Bone marrow (tissue), 2 donors: ENCODE measurements around the gene SMC1A.
"Not testable (repeated sequence)": the region's sequence is repeated elsewhere in the genome, so short reads cannot be mapped to it uniquely, and the experiment has no call there.

ENCODE experiments used
- DNase-seq, 2 donors: peaks; one replicate each; lab custom pipeline; 2025; lab: John Stamatoyannopoulos, UW

The SMC1A gene

DNA sequence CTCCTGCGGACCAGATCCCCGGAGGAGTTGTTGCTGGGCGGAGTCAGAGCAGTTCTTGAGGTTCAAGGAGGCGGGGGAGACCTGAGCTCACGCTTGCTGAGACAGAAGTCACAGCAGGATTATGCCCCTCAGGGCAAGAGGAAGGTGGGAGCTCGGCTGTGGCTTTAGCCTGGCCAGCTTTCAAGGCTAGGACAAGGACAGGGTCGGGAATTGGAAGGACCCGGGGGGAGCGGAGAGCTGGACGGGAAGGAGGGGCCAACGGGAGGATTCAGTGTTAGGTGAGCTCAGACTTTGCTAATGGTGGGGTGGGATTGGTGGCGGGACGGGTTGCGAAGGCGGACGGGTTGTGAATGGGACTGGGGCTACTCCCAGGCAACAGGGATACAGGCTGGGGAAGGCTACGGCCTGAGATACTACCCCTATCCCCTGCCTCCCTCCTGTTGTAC is 430 bp upstream of the SMC1A start, which contains the start of gene RIBC1:
TSS of gene RIBC1 (plus strand) at position 13 of the 446 bp plus-strand sequence. CDS start 3,404 bp downstream, outside the sequence.
- no peak for DNase-seq

DNA sequence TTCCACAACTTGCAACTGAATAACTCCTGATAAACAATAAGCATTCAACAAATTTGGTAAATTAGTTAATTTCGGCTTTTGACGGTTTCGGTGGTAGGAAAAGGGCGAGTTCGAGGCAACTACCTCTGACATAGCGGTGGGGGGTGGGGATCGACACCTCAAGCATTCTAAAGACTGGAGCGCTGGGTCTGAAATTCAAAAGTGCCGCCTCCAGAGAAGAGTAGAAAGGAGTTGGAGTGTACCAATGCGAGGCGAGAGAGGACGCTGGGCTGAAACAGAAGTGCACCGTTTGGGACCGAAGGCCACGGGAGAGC is 725 bp downstream of the SMC1A start:
- DNase-seq, result no peak

DNA sequence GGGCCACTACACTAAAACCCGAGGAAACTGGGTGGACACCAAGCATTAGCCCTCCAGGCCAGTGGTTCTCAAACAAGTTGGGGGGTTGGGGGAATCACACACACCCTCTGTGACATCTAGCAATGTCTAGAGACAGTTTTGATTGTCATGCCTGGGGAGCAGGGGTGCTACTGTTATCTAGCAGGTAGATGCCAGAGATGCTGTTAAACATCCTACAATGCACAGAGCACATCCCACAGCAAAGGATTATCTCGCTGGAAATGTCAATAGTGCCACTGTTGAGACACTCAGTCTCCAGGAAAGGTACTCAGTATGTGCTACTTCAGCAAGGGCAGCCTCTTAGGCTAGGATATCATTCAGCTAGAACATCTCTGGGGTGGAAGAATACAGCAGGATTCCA is 1.3 kb downstream of the SMC1A start:
- DNase-seq, result no peak

DNA sequence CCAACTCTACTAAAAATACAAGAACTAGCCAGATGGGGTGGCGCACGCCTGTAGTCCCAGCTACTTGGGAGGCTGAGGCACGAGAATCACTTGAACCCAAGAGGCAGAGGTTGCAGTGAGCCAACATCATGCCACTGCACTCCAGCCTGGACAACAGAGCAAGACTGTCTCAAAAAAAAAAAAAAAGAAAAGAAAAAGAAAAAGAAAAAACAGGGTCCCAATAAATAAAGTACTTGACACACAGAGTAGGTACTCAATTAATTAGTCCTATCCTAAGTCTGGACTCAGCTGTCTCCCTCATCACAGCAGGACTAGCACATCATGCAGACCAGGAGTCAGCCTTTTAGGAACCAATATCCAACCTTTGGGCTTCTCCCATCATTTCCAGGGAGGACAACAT is 2.1 kb downstream of the SMC1A start:
- DNase-seq, result not testable (repeated sequence)

DNA sequence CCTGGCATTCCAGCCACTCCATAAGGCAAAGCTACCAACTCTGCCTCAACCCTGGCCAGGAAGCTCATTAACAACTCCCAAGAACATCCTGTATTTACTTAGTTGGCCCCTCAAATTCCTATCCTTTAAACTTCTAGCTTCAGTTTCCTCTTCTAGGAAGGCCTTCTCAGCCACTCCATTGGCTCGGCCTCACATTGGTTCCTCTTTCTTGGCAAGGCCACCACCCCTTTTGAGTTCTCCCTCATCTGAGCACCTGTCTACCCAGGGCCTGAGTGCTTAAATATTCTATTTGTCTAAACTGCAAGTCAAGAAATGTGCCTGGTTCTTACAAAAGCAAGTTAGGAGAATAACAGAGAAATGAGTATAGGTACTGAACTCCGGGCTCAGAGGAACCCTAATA is 10.0 kb downstream of the SMC1A start:
- DNase-seq, result no peak

DNA sequence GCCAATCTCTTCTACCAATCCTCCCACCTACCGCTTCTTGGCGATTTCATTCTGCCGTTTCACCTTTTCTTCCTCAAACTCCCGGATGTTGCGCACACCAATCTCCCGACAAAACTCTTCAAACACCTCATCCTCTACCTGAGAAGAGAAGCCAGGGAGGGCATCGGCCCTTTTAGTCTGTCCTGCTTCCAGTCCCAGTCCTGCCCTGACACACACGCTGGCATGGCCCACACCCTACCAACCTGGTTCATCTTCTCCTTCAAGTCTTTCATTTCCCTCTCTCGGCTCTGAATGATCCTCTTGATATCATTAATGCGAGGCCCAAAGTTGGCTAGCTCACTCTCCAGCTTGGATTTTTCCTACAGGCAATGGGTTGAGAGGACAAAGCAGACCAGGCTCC is 18.9 kb downstream of the SMC1A start:
- DNase-seq, result no peak

DNA sequence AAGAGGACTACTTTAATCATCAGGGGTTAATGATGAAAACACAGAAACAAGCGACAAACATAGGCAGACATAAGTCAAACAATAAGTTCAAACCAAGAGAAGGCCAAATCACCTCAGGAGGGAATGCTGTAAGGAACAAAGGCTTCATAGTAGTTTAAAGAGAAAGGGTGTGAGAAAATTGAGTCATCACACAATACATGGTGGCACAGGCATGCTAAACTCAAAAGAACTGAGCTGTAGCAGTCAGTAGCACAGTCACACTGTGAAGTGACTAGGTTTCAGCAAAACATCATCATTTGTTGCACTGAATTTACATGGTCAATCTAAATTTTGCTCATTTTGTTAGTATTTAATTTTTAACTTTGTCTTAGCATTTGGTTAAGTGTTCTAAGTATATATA is 24.2 kb downstream of the SMC1A start:
- no peak for DNase-seq

DNA sequence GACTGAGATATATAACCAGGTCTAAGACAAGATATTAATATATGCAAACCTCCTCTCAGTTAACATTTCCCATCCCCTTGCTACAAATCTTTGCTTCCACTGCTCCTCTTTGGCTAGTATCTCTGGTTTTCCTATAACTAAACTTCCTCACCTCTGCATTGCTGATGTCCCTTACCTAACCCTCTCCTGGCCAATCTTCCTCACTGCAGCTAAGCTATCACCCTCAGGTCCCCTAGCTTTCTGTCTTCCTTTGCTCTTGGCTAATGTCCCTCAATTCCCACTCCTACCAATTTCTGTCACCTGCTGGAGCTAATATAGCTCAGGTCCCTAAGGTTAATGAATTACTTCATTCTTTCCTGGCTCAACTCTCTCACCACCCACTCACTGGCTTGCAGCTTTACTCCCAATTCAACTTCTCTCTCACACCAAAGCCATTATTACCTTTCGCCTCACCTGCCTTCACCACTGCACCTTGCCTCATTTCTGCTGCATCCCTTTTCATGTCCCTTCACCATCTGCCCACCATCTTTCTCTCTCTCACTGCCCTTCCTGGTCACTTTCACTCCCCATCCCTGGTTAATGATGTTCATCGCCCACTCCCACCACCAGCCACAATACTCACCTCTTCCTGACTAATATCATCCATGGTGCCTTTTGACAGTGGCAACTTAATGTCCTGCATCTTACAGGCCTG is 26.7 kb downstream of the SMC1A start:
- DNase-seq, result no peak

DNA sequence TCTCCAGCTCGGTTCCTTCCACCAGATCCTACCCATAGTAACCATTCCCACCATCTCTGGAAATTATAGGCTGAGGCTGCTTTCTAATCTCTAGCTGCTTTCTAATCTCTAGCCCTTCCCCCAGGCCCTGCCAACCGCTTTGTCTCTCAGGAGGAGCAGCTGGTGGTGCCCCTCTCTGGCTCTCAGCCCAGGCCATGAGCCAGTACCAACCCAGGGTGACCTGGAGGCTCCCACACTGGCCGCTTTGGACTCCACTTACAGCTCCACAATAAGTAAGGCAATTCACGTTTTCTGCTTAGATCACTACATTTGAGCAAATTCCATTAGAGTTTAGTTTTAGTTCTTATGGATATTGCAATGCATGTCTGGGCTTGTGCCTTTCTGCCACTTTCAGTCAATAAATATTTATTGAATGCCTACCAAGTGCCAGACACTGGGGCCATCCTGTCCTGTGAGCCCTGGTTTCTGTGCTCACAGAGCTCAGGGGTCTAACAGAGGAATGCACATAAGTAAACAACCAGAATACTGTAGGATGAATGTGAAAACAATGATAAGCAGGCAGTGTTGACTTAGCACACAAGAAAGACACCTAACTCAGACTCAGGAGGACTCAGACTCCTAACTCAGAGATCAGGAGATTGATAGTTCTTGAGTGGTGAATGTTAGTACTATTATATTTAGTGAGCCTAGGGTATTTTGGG is 38.9 kb downstream of the SMC1A start:
- DNase-seq, result no peak

DNA sequence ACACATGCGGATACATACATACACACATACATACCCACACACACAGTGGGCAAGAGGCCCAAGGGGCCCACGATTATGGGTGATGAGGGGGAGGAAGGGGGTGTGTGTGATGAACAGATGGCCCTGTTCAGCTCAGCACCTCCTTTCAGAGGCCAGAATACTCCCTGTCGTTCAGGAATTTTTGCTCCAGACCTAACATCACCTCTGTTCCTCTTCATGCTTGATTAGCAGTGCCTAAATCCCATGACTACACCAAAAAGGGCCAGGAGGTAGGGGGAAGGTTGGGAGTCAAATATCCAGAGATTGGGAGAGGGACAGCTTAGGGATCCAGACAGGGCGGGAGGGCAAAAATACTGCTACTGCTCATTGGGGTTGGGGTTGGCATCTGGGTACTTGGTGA is 42.7 kb downstream of the SMC1A start:
- DNase-seq, result no peak

DNA sequence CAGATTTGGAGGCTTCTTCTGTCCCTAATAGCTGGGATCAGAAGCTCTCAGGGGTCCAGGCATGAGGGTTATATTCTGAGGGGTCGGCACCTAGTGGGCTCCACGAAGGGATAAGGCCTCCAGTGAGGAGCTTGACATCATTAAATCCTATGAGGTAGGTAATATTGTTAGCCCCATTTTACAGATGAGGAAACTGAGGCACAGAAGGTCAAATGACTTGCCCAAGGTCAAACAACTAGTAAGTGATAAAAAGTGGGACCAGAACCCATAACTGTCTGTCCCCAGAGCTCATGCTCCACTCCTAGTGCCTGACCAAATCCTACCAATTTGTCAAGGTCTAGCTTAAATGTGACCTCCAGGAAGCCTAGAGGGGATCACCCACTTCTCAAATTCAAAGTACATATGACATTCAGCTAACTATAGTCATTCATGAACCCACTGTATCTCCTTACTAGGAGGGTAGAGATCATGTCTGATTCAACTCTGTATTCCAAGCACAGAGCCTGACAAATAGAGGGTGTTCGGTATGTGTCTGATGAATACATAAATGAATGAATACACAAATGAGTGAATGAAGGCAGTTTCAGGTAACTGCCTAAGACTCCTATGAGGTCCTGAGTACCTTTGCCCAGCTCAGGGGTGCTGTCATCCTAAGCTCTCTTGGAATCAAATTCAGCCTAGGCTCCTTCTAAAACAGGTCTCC is 43.3 kb downstream of the SMC1A start:
- no peak for DNase-seq

DNA sequence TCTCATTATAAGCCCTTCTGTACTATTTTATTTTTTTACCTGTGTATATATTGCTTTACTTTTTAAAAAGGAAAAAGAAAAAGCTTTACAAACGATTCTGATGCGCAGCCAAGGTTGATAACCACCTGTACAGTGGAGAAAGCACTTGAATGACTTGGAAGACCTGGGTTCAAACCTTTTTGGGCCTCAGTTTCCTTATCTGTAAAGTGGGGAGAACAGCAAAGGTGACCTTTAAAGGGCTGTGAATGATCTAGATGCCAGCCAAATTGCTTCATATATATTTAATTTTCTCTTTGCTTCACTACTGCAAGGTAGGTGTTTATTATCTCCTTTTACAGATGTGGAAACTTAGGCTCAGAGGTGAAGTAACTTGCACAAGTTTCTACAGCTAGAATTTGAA is 45.0 kb downstream of the SMC1A start:
- no peak for DNase-seq

DNA sequence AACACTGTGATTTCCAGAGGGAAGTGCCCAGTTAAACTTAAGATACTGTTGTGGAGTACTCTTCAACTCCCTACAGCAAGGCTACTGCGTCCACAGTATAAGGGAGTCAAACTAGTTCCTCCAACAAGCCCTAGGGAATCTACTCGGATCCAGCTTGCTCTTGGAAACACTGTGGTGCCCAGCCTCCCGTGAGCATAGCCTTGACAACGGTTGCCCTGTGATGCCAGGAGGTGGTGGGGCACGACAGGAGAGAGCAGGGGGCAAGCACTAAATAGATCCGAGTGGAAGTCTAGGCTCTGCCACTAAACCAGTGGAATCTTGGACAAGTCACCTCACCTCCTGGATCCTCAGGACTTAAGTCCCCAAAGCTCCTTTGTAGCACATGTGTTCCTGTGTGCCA is 45.6 kb downstream of the SMC1A start:
- no peak for DNase-seq

DNA sequence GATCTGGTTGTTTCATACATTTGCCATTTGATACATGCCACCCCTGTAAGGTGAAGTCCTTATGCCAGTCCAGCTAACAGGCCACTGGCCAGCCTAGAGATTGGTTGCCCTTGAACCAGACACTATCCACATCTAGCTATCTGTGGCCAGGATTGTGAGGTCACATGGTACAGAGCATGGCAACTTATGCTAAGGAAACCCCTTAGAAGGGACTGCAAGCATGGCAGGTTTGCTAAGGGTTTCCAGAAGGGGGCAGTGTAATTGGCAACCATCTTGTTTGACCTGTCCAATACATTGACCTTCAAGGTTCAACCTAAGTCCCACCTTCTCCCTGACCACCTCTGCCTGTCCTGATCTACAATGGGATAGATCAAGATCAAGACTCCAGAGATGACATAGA is 47.5 kb downstream of the SMC1A start:
- no peak for DNase-seq

DNA sequence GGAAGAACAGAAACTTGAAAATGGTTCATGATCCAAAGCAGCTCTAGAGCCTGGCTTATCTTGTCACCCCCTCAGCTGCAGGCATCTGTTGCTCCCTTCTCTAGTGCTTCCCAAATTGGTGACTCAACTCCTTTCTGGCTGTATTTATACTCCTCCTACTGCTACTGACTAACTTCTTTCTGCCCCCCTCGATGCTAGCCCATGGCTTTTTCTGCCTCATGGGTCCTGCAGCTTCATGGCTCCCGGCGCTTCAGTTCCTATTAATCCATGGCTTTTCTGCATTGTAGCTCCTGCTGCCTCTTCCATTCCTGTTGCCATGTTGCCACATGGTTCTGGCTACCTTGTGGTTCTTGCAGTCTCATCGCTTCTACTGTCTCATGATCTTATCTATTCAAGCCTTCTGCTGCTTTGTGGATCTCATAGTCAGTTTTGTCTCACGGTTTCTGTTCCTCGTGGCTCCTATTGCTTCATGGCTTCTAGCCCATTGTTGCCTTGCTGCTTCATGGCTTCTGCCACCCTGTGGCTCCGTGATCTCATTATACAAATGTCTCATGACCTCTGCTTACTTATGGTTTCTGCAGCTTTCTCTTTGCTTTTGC is 48.1 kb downstream of the SMC1A start:
- no peak for DNase-seq

DNA sequence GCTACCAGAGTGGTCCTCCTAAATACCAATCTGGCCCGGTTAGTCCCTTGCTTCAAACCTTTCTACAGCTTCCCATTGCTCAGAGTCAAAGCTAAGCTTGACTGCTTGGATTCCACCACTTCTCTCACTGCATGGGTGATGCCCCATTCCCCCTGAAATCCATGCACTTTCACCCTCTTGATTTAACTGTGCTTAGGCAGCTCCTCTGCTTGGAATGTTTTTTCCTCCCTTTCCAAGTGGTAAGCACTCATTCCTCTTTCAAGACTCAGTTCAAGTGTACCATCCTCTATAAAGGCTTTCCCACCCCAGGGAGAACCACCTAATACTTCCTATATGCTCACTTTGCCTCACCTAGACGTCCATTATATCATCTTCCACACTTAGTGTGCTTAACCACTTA is 49.1 kb downstream of the SMC1A start:
- DNase-seq, result no peak

DNA sequence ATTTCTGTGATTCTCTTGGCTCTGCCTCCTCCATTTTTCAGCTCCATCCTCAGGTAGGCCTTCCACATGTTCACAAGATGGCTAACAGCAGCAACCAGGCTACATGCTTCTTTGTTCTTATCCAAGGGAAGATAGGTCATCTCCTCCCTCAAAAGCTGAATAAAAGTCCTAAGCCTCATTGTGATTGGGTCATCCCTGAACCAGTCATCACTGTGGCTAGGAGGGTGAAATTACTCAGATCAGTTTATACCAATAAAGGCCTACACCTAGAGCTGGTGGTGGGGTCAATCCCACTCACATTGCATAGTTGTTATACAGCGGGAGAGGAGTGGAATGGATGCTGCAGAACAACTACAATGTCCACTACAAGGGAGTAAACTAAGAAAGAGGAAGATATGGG is 56.0 kb downstream of the SMC1A start:
- not testable (repeated sequence) for DNase-seq

DNA sequence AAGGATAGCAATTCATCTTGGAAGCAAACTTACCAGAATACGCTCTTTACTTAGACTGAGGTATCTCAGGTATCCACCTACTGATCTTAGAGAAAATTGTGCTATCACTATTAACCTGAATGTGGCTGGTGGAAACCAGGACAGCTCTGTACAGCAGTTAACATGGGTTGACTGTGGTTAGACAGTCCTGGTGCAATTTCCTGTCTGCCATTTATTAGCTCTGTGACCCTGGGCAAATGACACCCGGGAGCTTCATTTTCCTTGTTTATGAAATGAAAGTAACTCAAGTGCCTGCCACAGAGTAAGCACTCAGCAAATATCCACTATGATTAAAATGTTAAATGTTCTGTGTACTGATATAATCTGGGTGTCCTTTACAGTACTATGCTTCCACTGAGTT is 60.0 kb downstream of the SMC1A start:
- DNase-seq, result no peak

DNA sequence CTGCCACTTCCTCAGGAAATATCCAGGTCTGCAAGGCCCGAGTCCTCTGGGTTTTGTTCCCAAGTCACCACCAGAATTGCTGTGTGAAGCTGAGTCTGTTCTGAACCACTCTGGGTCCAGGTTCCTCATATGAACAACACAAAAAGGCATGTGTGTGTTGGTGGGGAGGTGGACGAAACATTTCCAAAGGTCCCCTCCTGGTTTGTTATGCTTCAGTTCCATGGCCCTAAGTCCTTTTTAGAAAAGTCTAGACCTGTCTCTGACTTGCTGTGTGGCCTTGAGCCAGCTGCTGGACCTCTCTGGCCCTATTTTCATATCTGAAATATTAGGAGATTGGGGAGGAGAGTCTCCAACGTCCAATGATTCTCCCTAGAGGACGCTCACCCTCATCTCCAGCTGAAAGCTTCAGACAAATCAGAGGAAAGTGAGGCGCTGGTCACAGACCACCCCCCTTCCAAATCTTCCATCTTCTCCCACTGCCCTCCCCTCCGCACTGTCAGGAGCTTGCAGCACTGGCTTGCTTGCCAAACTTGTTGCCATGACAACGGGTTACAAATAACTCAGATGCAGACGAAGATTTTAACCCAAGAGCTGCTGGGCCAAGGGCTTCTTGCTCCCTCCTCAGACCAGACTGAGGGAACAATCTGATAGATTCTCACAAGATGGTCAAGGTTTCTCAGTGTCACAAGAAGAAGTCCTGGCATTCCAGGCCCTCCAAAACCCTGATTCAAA is 64.5 kb downstream of the SMC1A start:
- no peak for DNase-seq

DNA sequence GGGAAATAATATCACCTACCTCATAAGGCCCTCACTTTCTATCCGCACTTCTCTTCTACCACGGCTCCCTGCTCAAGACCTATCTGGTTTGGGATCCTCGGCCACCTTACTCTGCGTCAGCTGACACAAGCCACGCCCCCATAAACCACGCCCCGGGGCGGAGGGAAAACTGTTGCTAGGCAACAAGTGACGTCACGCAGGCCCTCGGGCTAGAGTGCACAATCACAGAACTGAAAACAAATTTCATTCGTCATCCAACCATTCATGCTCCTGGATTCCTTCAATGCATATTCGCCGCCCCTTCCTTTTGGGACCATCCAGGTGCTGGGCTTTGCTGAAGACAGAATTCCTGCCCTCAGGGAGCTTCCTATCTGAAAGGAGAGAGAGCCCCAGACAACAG is 66.3 kb downstream of the SMC1A start:
- DNase-seq, result no peak

DNA sequence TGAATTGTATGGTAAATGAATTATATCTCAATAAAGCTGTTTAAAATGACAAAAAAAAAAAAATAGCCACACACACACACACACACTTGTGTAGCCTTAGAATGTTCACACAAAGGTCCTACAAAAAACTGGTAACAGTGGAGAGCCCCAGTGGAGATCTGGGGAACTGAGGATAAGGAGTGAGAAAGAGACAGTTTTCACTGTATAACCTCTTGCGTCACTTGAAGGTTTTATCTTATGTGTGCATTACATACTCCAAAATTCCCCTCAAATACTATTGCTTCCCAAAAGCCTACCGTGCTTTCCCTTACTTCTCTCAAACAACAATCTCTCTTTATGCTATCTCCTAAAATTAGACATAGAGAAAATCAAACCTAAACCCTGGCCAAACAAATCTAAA is 67.8 kb downstream of the SMC1A start:
- no peak for DNase-seq

DNA sequence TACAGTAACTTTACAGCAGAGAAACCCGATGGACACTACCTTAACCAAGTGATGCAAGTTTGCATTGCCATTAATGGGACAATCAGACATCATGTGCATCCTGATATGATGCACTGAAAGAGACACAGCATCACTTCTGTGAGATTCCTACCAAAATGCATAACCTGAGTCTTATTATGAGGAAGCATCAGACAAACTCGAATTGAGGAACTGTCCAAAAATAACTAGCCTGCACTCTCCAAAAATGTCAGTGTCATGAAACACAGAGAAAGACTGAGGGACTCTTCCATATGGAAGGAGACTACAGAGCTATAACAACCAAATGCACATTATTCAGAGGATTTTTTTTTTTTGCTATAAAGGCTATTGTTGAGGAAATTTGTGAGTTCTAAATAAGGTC is 74.5 kb downstream of the SMC1A start:
- no peak for DNase-seq
